Spleen (tissue), 7 donors: ENCODE data around the gene NLGN1.

Source experiments
- POLR2AphosphoS5 ChIP-seq, 3 donors: sonication (generic); formaldehyde crosslinking; IDR thresholded peaks; one replicate each; pipeline ENCODE4 v1.5.1; 2017; ENCODE audit warnings: antibody characterized with exemption in 3 of 3
- TF ChIP-seq, protein P1 (sequence below), 11 experiments: fragments of 200-600 bp in 7 of 11; fragments of 450-650 bp in 4 of 11; sonication (generic) in 4 of 11; IDR thresholded peaks in 8 of 11; conservative IDR thresholded peaks in 3 of 11; 1 replicate in 7 of 11; 2 replicates in 4 of 11; pipeline versions ENCODE4 v1.4.0 to v1.8.0; 2016 to 2021; ENCODE audit warnings: antibody characterized with exemption in 11 of 11, inconsistent platforms in 4 of 11, mild to moderate bottlenecking in 1 of 11
- donor health status: DM: no; HTN: no; CAD: no; lungs with moderate emphysema.
- donor health status: DM: no; HTN: no; CAD: no.
- donor health status: DM: no; HTN: no; CAD: no.

DNA sequence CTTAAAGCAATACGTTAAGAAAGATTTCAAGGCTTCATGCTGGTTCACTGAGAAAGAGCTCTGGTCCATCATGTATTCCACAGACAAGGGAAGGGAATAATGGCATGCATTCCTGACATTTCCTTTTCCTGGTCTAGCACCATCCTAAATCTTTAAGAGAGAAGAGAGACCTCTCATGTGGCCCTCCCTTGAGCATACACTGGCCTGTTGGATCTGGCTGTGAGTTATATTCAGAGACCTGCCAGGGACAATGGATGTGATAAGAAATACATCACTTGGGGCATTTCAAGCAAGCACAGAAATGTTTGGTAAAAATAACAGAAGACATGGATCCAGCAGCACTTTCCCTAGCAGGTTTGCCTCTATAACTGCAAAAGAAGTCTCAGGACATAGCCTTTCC, 507.8 kb downstream of the NLGN1 start:
- TF ChIP-seq POLR2AphosphoS5 (IDR thresholded peaks at IDR 0.05): no peak
- TF ChIP-seq, protein P1, sequence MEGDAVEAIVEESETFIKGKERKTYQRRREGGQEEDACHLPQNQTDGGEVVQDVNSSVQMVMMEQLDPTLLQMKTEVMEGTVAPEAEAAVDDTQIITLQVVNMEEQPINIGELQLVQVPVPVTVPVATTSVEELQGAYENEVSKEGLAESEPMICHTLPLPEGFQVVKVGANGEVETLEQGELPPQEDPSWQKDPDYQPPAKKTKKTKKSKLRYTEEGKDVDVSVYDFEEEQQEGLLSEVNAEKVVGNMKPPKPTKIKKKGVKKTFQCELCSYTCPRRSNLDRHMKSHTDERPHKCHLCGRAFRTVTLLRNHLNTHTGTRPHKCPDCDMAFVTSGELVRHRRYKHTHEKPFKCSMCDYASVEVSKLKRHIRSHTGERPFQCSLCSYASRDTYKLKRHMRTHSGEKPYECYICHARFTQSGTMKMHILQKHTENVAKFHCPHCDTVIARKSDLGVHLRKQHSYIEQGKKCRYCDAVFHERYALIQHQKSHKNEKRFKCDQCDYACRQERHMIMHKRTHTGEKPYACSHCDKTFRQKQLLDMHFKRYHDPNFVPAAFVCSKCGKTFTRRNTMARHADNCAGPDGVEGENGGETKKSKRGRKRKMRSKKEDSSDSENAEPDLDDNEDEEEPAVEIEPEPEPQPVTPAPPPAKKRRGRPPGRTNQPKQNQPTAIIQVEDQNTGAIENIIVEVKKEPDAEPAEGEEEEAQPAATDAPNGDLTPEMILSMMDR (IDR thresholded peaks at IDR 0.05 in 8 of 11, conservative IDR thresholded peaks at IDR 0.05 in 3 of 11): no peak
